ENCODE results near the gene ECI1.
"Not testable (repeated sequence)": the region's sequence is repeated elsewhere in the genome, so short reads cannot be mapped to it uniquely, and the experiment has no call there.

Gene ECI1

GRCh38 chr16:2252806-2253148 lies 1.4 kb upstream of the ECI1 start:
- DNase-seq (ENCODE audit: low read depth): no peak

GRCh38 chr16:2250652-2251295 lies 613 bp downstream of the ECI1 start:
- DNase-seq (ENCODE audit: low read depth): peak; percentile 22

- no peak for DNase-seq (ENCODE audit: low read depth)
These were observed 5.0 kb downstream of the ECI1 start for GRCh38 chr16:2246301-2246885.

- no peak for DNase-seq (ENCODE audit: low read depth)
These were observed 6.2 kb downstream of the ECI1 start for GRCh38 chr16:2244926-2245795.

GRCh38 chr16:2244301-2244700 lies 7.1 kb downstream of the ECI1 start:
- no peak for DNase-seq (ENCODE audit: low read depth)

- no peak for DNase-seq (ENCODE audit: low read depth)
These were observed 7.6 kb downstream of the ECI1 start for GRCh38 chr16:2243781-2244180.

GRCh38 chr16:2243031-2243528 lies 8.3 kb downstream of the ECI1 start:
- no peak for DNase-seq (ENCODE audit: low read depth)

- no peak for DNase-seq (ENCODE audit: low read depth)
These were observed 8.8 kb downstream of the ECI1 start for GRCh38 chr16:2242598-2242997.

GRCh38 chr16:2240331-2240730 lies 11.1 kb downstream of the ECI1 start:
- DNase-seq (ENCODE audit: low read depth): not testable (repeated sequence)

GRCh38 chr16:2238838-2239675 lies 12.3 kb downstream of the ECI1 start:
- DNase-seq (ENCODE audit: low read depth): no peak

GRCh38 chr16:2238150-2238837 lies 13.1 kb downstream of the ECI1 start:
- DNase-seq (ENCODE audit: low read depth): no peak

- DNase-seq (ENCODE audit: low read depth): no peak
These were observed 13.8 kb downstream of the ECI1 start for GRCh38 chr16:2237493-2238149.

- no peak for DNase-seq (ENCODE audit: low read depth)
These were observed 14.3 kb downstream of the ECI1 start for GRCh38 chr16:2237102-2237482.

GRCh38 chr16:2236337-2237101 lies 14.9 kb downstream of the ECI1 start, which contains the start of gene DNASE1L2:
TSS of gene DNASE1L2 (plus strand) at chr16:2236444. CDS start at chr16:2236817, 373 bp downstream.
- DNase-seq (ENCODE audit: low read depth): no peak

- no peak for DNase-seq (ENCODE audit: low read depth)
These were observed 15.6 kb downstream of the ECI1 start for GRCh38 chr16:2235695-2236336.

GRCh38 chr16:2235234-2235651 lies 16.1 kb downstream of the ECI1 start:
- no peak for DNase-seq (ENCODE audit: low read depth)

- no peak for DNase-seq (ENCODE audit: low read depth)
These were observed 16.6 kb downstream of the ECI1 start for GRCh38 chr16:2234813-2235170.

- no peak for DNase-seq (ENCODE audit: low read depth)
These were observed 17.2 kb downstream of the ECI1 start for GRCh38 chr16:2233872-2234812.
